ENCODE data around the gene BMP7.

DNA sequence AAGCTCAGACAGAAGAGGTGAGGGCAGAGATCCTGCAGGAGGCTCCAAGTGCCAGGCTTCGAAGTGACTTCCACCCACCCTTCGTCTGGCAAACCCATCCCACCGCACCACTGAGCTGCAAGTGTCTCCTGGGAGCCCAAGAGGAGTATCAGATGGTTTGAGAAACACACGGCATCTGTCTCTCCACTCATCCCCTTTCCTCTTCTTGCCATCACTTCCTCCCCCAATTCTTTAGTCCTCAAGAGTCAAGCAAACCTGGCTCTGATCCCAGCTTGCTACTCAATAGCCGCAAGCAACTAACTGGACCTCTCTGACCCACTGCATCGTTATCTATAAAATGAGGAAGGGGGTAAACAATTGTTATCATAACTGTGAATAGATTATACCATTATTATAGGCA, 142.1 kb downstream of the BMP7 start:
- TF ChIP-seq SP2 (CRISPR knock-in tag; IDR thresholded peaks at IDR 0.05) = no peak
- TF ChIP-seq ZNF296 (CRISPR knock-in tag; conservative IDR thresholded peaks at IDR 0.05) = no peak
- TF ChIP-seq, protein P1, sequence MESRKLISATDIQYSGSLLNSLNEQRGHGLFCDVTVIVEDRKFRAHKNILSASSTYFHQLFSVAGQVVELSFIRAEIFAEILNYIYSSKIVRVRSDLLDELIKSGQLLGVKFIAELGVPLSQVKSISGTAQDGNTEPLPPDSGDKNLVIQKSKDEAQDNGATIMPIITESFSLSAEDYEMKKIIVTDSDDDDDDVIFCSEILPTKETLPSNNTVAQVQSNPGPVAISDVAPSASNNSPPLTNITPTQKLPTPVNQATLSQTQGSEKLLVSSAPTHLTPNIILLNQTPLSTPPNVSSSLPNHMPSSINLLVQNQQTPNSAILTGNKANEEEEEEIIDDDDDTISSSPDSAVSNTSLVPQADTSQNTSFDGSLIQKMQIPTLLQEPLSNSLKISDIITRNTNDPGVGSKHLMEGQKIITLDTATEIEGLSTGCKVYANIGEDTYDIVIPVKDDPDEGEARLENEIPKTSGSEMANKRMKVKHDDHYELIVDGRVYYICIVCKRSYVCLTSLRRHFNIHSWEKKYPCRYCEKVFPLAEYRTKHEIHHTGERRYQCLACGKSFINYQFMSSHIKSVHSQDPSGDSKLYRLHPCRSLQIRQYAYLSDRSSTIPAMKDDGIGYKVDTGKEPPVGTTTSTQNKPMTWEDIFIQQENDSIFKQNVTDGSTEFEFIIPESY (CRISPR knock-in tag; IDR thresholded peaks at IDR 0.05) = no peak
- no peak for TF ChIP-seq SIX4 (CRISPR knock-in tag; IDR thresholded peaks at IDR 0.05)
- no peak for TF ChIP-seq MAFF (IDR thresholded peaks at IDR 0.05; ENCODE audit: low read depth, low read length)
- TF ChIP-seq SATB2 (CRISPR knock-in tag; IDR thresholded peaks at IDR 0.05) = no peak
- TF ChIP-seq, protein P2, sequence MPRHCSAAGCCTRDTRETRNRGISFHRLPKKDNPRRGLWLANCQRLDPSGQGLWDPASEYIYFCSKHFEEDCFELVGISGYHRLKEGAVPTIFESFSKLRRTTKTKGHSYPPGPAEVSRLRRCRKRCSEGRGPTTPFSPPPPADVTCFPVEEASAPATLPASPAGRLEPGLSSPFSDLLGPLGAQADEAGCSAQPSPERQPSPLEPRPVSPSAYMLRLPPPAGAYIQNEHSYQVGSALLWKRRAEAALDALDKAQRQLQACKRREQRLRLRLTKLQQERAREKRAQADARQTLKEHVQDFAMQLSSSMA (CRISPR knock-in tag; IDR thresholded peaks at IDR 0.05) = no peak
- no peak for TF ChIP-seq KAT2B (IDR thresholded peaks at IDR 0.05; ENCODE audit: borderline replicate concordance, low read depth, low read length)
- no peak for TF ChIP-seq CHD2 (IDR thresholded peaks at IDR 0.05; ENCODE audit: low read depth, low read length)
